ENCODE results near the gene NCKAP5. TPM values are rescaled to one million over a fixed set of nuclear protein-coding genes. Genes with fewer than 3 reads are reported as not detected.

NCKAP5 gene
- total RNA-seq, 4 donors from 2014 or later: 0.55 to 6.6 (median 3.3) TPM; not detected in 1

DNA sequence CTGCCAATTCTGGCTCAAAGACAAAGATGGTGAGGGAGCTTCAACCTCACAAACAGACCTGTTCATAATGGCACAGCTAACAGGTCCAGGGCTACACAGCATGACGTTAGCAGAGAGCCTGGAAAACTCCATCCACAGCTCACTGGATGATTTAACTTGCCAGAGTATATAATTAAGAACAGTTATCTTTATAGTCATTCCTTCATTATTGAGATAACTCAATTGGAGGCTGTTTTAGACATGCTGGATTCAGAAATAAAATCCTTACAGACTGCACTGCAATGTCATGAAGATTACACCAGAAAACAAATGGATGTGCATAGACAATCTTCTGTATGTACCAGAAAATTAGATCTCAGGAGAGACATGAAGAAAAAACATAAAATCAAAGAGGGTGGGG is 843.1 kb downstream of the NCKAP5 start:
- intact Hi-C loops (cut with DNase I; ENCODE audit: low total_unique reads): no loop called here
- DNase-seq: no peak

DNA sequence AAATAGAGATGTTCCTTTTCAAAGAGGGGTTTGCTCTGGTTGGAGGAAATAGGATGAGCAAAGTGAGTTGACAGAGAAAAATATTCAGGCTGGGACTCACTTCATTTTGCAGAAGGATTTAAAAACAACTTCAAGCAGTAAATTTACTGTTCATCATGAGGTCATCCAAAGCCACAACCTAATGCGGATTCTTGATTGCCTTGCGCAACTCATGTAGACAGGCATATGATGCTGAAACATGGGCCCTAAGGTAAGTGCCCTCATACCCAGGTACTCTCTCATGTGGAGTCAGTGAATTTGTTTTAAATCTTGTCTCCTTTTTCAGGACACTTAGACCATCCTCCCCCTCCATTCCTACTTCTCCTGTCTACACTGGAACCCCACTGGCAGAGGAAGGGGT is 846.3 kb downstream of the NCKAP5 start:
- Histone ChIP-seq H3K4me1 (no peaks in the 10 kb centered on the region), H3K4me3 (no peak overlapping the region), H3K36me3 (no peaks in the 10 kb centered on the region), H3K27me3 (no peaks in the 10 kb centered on the region), H3K27ac (no peak overlapping the region), H3K9me3 (no peaks in the 10 kb centered on the region)
- no peak for TF ChIP-seq POLR2A (IDR thresholded peaks at IDR 0.05)
- TF ChIP-seq, protein P1, sequence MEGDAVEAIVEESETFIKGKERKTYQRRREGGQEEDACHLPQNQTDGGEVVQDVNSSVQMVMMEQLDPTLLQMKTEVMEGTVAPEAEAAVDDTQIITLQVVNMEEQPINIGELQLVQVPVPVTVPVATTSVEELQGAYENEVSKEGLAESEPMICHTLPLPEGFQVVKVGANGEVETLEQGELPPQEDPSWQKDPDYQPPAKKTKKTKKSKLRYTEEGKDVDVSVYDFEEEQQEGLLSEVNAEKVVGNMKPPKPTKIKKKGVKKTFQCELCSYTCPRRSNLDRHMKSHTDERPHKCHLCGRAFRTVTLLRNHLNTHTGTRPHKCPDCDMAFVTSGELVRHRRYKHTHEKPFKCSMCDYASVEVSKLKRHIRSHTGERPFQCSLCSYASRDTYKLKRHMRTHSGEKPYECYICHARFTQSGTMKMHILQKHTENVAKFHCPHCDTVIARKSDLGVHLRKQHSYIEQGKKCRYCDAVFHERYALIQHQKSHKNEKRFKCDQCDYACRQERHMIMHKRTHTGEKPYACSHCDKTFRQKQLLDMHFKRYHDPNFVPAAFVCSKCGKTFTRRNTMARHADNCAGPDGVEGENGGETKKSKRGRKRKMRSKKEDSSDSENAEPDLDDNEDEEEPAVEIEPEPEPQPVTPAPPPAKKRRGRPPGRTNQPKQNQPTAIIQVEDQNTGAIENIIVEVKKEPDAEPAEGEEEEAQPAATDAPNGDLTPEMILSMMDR (IDR thresholded peaks at IDR 0.05): no peak
- intact Hi-C loops (cut with DNase I; ENCODE audit: low total_unique reads): no loop called here
- DNase-seq: no peak

More for the DNA sequence above, 843.1 kb downstream of the NCKAP5 start:
- no peaks in the 10 kb centered on the region for H3K27me3 ChIP-seq
- H3K4me3 ChIP-seq: no peak overlapping the region
- TF ChIP-seq, protein P1 (IDR thresholded peaks at IDR 0.05): no peak
- TF ChIP-seq POLR2A (IDR thresholded peaks at IDR 0.05): no peak
- H3K27ac ChIP-seq: no peak overlapping the region
- H3K9me3 ChIP-seq: no peaks in the 10 kb centered on the region
- H3K4me1 ChIP-seq: no peaks in the 10 kb centered on the region
- no peaks in the 10 kb centered on the region for H3K36me3 ChIP-seq

DNA sequence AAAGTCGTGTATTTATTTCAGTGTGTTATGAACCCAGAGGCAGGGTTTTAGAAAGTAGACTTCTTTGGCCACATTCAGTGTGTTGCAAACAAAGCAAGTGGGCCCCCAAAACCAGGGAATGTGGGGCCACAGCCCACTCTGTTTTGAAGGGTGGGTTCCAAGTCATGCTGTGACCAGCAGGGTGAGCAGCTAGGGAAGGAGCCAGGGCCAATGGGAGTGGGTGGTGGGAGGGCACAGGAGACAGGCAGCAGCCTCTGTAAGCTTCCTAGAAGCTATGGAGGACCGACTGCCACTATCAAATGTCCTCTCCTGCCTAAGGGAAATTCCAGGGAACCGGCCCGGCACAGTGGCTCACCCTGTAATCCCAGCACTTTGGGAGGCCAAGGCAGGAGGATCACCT is 847.9 kb downstream of the NCKAP5 start:
- Histone ChIP-seq H3K27ac (no peak overlapping the region), H3K4me3 (no peak overlapping the region), H3K4me1 (no peaks in the 10 kb centered on the region), H3K9me3 (no peaks in the 10 kb centered on the region), H3K27me3 (no peaks in the 10 kb centered on the region), H3K36me3 (no peaks in the 10 kb centered on the region)
- no peak for TF ChIP-seq POLR2A (IDR thresholded peaks at IDR 0.05)
- TF ChIP-seq, protein P1 (IDR thresholded peaks at IDR 0.05): no peak
- DNase-seq: no peak
- intact Hi-C loops (cut with DNase I; ENCODE audit: low total_unique reads): no loop called here

- no peak overlapping the region for H3K27ac ChIP-seq
- no peaks in the 10 kb centered on the region for H3K36me3 ChIP-seq
- H3K27me3 ChIP-seq: no peaks in the 10 kb centered on the region
- no peaks in the 10 kb centered on the region for H3K9me3 ChIP-seq
- TF ChIP-seq POLR2A (IDR thresholded peaks at IDR 0.05): no peak
- TF ChIP-seq, protein P1 (IDR thresholded peaks at IDR 0.05): no peak
- DNase-seq: no peak
- no peaks in the 10 kb centered on the region for H3K4me1 ChIP-seq
- no peak overlapping the region for H3K4me3 ChIP-seq
- intact Hi-C loops (cut with DNase I; ENCODE audit: low total_unique reads): no loop called here
Measured at GRCh38 chr2:132719480-132719879, 848.8 kb downstream of the NCKAP5 start.

- no peak for TF ChIP-seq POLR2A (IDR thresholded peaks at IDR 0.05)
- TF ChIP-seq, protein P1 (IDR thresholded peaks at IDR 0.05): no peak
Measured at GRCh38 chr2:132716954-132717353, 851.3 kb downstream of the NCKAP5 start.

More at GRCh38 chr2:132716954-132717353, 851.3 kb downstream of the NCKAP5 start:
- Histone ChIP-seq H3K27me3 (no peaks in the 10 kb centered on the region), H3K4me3 (no peak overlapping the region), H3K27ac (no peak overlapping the region), H3K36me3 (no peaks in the 10 kb centered on the region), H3K9me3 (no peaks in the 10 kb centered on the region), H3K4me1 (no peaks in the 10 kb centered on the region)
- intact Hi-C loops (cut with DNase I; ENCODE audit: low total_unique reads): no loop called here
- no peak for DNase-seq
